Dermis microvascular lymphatic vessel endothelial cell (primary cell): Measurements from ENCODE around the gene AMOTL1. TPM values are rescaled to one million over a fixed set of nuclear protein-coding genes. Genes with fewer than 3 reads are reported as not detected.
"Not testable (repeated sequence)": the region's sequence is repeated elsewhere in the genome, so short reads cannot be mapped to it uniquely, and the experiment has no call there.

Source experiments
- DNase-seq, 2 donors: peaks; one replicate each; pipeline versions ENCODE4 v3.0.0 to v3.0.0-alpha.2; 2010; ENCODE audit warnings: low read depth in 2 of 2
- total RNA-seq: library from RNA; depleted of rRNA; stranded (reverse); fragments of >200 nt; gene quantifications from 2 replicates; pipeline ENCODE4 v1.2.1, GENCODE V29; 2014

AMOTL1 gene
- total RNA-seq, 1 donor from 2014 or later = 39.8 TPM

DNA sequence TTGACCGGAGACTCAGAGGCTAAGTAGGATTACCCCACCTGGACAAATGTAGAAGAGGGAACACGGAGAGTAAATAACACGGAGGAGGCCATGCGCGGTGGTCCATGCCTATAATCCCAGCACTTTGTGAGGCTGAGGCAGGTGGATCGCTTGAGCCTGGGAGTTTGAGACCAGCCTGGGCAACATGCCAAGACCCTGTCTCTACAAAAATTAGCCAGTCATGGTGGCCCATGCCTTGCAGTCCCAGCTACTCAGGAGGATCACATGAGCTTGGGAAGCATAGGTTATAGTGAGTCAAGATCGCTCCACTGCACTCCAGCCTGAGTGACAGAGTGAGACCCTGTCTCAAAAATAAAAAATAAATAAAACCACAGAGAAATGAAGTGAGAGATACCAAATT, 53.9 kb downstream of the AMOTL1 start:
- DNase-seq = no peak

DNA sequence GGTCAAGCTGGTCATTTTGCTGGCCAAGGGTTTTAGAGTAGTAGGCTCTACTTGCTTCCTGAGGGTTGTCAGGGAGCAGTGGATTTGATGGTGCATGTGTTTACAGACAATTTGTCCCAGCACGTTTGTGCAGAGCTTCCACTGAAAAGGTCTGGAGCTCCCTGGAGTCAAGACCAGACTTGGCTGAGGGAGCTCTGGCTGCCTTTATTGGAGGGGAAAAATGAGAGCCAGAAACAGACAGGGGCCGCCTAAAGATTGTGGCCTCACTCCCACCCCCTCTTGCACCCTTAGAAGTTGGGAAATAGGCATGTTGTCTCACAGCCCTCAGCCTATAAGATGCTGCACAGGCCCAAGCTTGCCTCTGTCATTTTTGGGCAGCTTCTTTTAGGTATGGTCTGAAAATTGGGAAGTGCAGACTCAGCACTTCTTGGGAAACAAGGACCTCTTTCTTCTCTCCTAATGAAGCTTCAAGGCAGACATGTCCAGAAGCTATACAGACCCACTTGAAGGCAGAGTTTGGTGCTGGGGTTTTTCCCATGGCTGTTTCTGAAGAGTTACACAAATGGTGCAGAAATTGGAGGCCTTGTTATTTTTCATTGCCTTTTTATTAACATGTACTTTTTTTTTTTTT, 55.1 kb downstream of the AMOTL1 start:
- DNase-seq = no peak

DNA sequence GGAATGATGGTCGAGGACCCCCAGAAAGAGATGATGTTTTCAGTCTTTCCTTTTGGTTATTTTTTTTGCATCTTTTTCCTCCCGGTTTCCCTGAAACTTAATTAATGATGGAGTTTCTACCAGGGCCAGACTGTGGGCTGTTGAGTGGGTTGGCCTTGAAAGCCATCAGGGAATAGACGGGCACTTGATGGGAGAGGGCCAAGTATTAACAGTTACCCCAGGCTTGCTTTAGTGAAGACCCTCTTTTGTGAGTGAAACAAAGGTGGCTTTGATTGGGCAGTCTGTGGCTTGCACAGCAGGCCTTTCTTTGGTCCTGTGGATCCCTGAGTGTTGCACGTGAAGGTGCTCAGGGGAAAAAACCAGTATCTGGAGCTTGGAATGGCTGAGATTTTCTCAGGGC, 56.9 kb downstream of the AMOTL1 start:
- DNase-seq = no peak

DNA sequence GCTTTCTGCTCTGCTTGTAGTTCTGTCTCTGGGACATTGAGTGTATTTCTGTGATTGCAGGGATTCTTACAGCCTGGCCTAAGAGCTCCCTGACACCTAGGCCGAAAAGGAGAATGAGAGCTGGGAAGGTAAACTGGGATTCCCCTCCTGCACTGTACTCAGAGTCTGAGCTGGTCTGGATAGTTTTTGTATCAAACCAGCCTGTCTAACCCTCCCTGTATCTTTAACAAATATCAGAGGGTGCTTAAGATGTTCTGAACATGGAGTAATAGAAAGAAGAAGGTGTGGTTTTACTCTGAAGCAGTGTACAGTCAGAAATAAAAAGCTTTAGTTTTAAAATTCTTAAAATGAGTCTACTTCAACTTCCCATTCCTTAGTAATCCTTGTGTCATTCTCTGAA, 57.3 kb downstream of the AMOTL1 start:
- no peak for DNase-seq

DNA sequence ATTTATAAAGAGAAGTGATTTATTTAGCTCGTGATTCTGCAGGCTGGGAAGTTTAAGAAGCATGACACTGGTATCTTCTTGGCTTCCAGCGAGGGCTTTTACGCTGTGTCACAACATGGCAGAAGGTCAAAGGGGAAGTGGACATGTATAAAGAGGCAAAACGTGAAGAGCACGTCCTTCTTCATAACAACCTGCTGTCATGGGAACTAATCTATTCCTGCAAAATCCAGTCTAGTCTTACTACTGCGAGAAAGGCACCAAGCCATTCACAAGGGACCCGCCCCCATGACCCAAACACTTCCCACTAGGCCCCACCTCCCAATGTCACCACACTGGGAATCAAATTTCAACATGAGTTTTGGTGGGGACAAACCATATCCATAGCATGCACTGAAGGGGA, 58.3 kb downstream of the AMOTL1 start:
- DNase-seq = no peak

DNA sequence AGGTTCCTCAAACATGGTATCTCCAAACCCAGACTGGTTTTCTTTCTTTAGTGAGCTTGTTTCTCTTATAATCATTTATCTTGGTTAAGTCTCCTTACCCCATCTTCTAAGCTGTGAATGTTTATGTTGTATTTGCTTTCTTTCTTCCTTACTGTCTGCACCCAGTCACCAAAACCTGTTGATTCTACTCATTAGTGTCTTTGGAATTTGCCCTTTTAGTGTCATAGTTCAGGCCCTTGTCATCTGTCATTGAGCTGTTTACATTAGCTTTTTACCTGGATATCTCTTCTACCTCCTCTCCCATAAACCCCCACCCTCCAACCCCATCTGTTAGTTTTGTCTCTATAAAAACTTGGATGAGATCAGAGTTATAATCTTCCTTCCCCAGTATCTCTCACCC, 59.9 kb downstream of the AMOTL1 start:
- DNase-seq = no peak

DNA sequence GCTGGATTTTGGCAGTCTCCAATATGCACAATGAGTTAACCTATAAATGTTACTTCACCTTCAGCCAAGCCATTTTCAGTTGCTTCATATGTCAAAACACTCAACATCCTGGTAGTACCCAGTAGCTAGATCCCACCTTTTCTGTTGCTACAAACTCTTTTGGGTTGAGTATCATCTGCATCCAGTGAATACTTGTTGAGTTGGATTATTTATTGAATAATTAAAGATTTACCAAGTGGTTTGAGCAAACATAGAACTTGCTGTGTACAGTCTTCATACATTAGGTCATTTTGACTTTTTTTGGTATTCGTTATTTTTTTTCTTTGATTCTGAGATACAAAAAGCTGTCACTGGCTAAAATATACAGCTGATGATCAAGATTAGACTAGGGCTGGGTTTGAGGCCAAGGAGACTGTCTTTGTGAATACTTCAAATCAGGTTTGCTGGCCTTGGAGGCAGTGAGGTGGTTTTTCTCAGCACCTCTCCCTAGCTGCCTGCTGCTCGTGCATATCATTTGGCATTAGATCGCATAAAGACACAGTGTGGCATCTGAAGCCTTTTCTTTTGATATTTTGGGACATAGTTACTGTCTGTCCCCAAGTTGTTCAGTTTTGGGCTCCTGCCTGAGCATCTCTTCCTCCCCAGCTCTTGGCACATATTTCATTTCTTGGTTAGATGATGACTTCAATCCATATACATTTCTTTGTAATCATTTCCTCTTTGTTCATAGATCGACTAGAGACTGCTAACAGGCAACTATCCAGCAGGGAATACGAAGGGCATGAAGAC, 62.8 kb downstream of the AMOTL1 start:
- no peak for DNase-seq

DNA sequence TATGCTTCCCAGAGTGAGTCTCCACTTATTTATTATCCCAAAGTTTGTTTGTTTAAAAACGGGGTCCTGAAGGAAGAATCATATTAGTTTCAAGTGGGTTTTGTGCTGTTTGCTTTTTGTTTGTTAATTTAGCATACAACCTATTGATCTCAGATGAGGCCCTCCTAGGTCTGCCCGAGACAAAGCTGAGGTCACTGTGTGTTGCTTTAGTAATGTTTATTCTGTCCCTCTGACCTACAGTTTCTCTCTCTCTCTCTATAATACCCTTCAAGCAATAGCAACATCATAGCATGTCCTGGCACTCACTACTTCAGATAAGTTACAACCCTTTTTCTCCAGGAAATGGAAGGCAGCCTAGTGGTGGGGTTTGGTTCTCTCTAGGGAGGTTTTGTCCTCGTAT, 63.4 kb downstream of the AMOTL1 start:
- no peak for DNase-seq

DNA sequence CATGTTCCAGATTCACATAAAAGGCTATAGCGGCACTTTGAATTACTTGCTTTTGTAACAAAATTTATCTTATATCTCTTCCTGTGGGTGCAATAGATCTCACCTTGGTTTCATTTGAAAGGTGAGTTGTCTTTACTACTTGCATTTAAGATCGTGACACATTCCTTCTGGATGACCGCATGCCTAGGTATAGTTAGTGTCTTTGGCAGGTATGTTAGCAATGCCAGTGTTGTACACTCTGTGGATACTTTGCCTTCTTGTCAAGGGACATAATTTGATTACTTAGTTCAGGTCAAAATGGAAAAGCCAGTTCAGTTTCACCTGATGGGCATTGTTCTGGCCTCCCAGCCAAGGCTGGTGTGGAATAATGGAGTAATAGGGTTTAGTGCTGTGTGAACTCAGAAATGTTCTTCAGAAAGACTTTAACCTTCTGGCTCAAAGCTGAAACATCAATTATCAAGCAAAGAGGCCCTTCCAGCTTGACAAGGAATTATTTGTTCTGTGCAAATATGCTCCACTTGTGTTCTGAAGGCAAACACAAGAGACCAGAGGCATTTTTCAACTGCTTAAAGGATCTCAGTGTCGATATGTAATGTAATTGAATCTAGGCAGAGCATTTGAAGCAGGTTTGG, 64.6 kb downstream of the AMOTL1 start:
- DNase-seq = no peak

DNA sequence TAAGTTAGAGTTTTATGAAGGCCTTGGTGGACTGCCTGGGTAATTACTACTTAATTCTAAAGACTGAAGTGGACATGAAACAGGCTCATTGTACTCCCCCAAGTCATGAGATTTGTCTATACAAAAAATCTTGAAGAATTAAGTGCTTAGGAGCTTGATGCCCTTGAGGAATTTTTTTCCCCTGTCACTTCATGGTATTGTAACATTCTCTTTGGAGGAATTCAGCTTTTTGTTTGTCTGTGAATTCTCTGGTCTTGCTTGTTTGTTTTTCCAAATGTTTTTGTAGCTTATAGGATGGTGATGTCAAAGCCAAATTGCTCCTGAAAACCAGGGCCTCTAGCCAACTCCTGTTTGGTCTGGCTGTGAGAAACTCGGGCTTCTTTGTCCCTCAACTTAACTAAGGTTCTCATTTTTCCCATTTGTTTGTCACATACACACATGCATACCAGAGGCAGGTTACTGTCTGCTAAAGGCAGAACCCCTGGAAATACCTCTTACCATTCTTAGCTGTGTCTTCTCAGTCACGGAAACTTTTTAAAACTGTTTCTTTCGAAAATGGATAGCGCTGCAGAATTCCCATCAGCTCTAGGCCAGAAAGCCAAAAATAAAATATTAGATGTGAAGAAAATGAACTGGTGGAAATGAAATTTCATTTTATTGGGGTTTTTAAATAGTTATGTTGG, 66.9 kb downstream of the AMOTL1 start:
- DNase-seq = peak in 1 of 2 donors; percentile 16

DNA sequence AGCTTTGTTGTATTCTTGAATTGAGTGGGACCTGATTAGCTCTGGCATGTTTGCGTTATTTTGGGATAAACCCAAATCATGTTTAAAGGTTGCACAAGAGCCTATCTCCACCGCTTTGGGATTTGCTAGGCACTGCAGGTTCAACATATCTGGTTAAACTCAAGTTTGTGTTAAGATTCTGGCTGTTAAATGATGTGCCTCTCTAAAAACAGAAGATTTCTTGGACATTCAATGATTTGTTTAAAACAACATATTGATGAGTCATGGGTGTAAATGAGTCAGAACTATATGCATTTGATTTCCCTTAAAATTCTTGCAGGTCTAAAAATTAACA, 67.4 kb downstream of the AMOTL1 start:
- DNase-seq = peak in 1 of 2 donors; percentile 25

DNA sequence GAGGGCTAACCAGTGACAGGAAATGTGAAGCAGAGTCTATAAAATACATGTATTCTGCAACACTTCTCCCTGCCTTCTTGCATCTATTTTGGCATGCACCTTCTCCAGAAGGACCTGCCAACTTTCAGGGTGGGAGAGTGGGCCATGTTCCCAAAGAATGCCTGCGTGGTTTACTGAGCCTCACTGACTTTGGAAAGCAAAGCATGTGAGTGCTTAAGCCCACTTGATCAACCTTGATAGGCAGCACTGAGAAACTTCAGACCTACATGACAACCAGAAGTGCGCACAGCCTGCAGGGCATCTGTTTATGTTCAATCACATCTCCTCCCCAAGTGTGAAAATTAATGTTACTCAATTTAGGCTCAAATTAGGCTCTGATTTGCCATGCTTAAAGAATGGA, 69.2 kb downstream of the AMOTL1 start:
- no peak for DNase-seq

DNA sequence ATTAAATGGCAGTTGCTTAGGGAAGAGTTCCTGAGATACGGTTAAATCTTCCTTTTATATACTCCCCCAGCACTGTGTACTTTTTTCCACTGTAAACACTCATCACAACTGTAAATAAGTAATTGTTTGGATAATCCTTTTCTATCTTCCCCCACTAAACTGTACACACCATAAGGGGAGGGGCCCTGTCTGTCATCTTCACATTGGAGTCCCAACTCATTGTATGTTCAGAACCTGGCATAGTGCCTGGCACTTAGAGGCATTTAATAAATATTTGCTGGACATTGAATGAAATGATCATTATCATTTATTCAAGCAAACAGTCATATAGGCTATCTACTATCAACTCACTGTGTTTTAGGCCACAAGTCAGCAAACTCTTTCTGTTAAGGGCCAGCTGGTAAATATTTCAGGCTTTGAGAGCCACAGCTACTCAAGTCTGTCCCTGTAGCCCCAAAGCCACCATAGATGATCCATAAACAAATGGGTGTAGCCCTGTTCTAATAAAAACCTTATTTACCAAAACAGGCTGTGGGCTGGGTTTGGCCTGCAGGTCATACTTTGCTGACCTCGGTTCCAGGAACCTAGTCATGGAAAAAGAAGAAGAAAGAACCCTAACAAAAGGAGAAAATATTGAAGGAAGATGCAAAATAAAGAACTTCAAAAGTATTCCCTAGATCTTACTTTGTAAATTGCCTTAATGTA, 70.0 kb downstream of the AMOTL1 start:
- no peak for DNase-seq

DNA sequence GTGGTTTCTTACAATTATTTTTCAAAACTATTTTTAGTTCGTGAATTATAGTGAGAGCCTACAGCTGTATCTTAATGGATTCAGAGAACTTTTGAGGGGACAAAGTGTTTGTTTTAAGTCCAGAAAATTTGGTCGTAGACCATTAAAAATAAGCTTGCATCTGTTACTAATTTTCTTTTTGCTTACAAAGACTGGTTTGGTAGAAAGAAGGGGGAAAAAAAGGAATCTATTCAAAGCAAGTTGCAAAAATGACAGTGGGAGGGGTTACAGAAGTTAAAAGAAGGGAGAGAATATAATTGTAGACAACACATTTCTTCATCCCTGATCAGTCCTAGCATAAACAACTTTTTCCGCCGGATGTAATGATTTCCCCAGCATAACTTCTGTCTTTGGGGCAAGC, 72.1 kb downstream of the AMOTL1 start:
- no peak for DNase-seq

DNA sequence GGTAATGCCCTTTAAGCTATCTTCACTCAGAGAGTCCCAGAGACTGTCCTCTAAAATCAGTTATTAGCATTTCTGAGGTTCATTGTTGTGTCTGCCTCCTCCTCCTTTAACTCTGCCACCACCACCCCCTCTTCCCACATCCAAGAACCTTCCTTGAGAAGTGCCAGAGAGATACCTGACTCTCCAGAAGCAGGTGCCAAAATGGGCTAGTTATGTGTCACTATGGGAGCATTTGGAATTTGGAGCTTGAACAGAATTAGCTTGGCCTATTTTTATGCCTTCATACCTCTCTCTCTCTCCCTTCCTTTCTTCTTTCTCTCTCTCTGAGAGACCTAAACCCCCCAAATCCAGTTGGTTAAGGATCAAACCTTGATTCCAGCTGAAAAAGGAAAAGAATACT, 75.9 kb downstream of the AMOTL1 start:
- DNase-seq = no peak

DNA sequence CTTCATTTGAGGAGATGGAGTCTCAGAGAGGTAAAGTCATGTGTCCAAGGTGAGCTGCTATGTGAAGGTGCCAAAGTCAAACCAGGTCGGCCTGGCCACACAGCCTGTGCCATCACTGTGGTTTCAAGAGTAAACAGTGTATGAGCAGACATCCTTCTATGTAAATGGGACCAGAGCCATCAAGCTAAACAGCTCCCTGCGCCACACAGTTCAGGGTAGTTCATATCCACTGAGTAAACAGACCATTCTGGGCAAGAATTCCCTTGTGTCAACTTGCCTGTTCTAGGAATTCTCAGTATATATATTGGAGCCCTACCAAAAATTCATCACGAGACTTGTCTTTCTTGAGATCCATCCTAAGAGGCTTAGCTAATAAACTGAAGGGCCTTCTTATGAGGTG, 77.5 kb downstream of the AMOTL1 start:
- no peak for DNase-seq

DNA sequence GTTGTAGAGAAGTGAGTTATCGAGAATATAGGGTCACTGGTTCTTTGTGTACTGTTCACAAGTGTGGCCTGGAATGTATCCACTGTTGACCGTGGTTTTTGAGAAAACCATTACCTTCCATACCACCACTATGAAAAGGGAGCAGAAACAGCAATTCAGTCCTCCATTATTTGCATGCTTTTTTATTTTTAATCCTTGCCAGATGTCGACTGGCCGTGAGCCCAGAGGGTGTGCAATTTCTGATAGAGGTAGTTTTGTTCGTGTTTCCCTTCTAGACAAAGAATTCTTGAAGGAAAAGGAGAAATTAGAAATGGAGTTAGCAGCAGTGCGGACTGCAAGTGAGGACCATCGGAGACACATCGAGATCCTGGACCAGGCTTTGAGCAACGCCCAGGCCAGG, 81.7 kb downstream of the AMOTL1 start:
- no peak for DNase-seq

DNA sequence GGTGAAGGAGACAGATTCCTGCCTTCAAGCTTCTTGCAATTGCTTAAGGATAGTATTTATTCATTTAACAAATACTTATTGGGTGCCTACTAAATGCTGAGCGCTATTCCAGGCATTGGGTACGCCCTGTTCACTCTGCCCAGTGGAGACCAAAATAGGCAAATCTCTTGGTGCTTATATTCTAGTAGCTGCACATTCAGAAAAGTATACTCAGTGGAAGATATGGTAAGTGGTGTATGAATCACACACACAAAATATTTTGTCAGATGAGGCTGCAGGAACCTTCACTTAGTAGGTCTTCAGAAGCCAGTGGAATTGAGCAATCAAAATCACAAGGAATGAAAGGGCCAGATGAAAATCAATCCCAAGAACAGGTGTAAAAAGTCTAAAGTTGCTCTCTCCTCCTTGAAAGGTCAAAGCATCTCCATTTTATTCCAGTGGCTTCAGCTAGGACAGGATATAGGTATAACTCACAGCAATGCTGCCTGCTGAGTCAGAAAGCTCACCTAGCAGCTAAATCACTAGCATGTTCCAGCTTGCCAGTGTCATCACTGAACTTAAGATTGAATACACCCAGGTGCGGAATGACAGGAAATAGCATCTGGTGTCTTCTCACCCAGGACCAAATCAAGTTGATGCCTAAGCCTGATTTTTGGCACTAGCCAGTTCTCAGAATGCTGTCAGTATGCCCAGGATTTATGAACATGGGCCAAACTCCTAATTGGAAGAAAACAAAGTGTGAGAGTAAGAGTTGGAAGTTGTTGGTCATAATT, 83.9 kb downstream of the AMOTL1 start:
- DNase-seq = no peak

DNA sequence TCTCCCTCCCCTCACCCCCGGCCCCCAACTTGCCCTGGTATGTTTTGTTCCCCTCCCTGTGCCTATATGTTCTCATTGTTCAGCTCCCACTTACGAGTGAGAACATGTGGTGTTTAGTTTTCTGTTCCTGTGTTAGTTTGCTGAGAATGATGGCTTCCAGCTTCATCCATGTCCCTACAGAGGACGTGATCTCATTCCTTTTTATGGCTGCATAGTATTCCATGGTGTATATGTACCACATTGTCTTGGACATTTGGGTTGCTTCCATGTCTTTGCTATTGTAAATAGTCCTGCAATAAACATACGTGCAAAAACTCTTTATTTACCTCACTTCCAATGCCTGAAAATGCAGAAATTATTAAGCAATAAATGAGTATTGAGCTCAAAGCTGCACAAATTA, 85.1 kb downstream of the AMOTL1 start:
- not testable (repeated sequence) for DNase-seq

DNA sequence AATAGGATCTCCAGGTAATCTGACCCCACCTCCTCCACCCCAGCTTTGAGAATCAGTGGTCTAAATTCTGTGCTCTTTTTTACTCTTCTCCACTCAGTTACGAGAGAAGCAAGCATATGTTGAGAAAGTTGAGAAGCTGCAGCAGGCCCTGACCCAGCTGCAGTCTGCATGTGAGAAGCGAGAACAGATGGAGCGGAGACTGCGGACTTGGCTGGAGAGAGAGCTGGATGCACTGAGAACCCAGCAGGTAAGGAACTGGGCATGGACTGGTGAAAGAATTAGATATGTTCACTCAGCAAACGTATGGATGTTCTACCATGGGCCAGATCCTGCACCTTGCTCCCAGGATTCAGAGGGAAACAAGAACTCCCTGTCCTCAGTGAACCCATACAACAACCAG, 85.7 kb downstream of the AMOTL1 start:
- DNase-seq = no peak
